ES-I3 (cell line): ENCODE data around the gene GNAI3.

Experiments
- H3K36me3 ChIP-seq: 2 replicates; pipeline ENCODE4 v1.6.1; 2013; ENCODE audit warnings: mild to moderate bottlenecking, low read length, control low read depth, moderate library complexity; ENCODE audit not compliant: insufficient read depth
- H3K4me1 ChIP-seq: 2 replicates; pipeline ENCODE4 v1.6.1; 2013; ENCODE audit warnings: mild to moderate bottlenecking, control low read depth, low read length; ENCODE audit not compliant: insufficient read depth
- H3K9ac ChIP-seq: 2 replicates; pipeline ENCODE4 v1.6.1; 2013; ENCODE audit warnings: low read depth, mild to moderate bottlenecking, low read length, moderate library complexity
- H3K9me3 ChIP-seq: 2 replicates; pipeline ENCODE4 v1.6.1; 2013; ENCODE audit warnings: mild to moderate bottlenecking, low read length, moderate library complexity; ENCODE audit not compliant: control insufficient read depth, insufficient read depth

GNAI3 gene

GRCh38 chr1:109514846-109515245 is 33.6 kb upstream of the GNAI3 start:
- no peaks in the 10 kb centered on the region for H3K36me3 ChIP-seq
- H3K9me3 ChIP-seq: no peaks in the 10 kb centered on the region
- no peaks in the 10 kb centered on the region for H3K4me1 ChIP-seq
- no peak overlapping the region for H3K9ac ChIP-seq

GRCh38 chr1:109516872-109517271 is 31.5 kb upstream of the GNAI3 start:
- Histone ChIP-seq H3K9ac (no peak overlapping the region), H3K4me1 (no peaks in the 10 kb centered on the region; the same call in 1 of the 2 replicates), H3K9me3 (no peaks in the 10 kb centered on the region), H3K36me3 (no peaks in the 10 kb centered on the region)

- H3K4me1 ChIP-seq: no peaks in the 10 kb centered on the region; the same call in 1 of the 2 replicates
- H3K9me3 ChIP-seq: no peaks in the 10 kb centered on the region
- no peaks in the 10 kb centered on the region for H3K36me3 ChIP-seq
Measured at GRCh38 chr1:109517337-109517736, 31.1 kb upstream of the GNAI3 start.

GRCh38 chr1:109521002-109521951 is 27.1 kb upstream of the GNAI3 start:
- Histone ChIP-seq H3K9ac (no peak overlapping the region), H3K36me3 (no peaks in the 10 kb centered on the region), H3K4me1 (no peaks in the 10 kb centered on the region; the same call in 1 of the 2 replicates), H3K9me3 (0 out of 2 replicates have a peak, but pooled peaks cover 4% of the 10 kb centered on the region)

More at GRCh38 chr1:109517337-109517736, 31.1 kb upstream of the GNAI3 start:
- H3K9ac ChIP-seq: no peak overlapping the region

- Histone ChIP-seq H3K4me1 (no peaks in the 10 kb centered on the region; the same call in 1 of the 2 replicates), H3K36me3 (no peaks in the 10 kb centered on the region), H3K9me3 (0 out of 2 replicates have a peak, but pooled peaks cover 4% of the 10 kb centered on the region), H3K9ac (no peak overlapping the region)
Measured at GRCh38 chr1:109522026-109522425, 26.4 kb upstream of the GNAI3 start.

GRCh38 chr1:109523706-109524105 is 24.7 kb upstream of the GNAI3 start:
- Histone ChIP-seq H3K9me3 (0 out of 2 replicates have a peak, but pooled peaks cover 4% of the 10 kb centered on the region), H3K36me3 (no peaks in the 10 kb centered on the region), H3K9ac (no peak overlapping the region), H3K4me1 (no peaks in the 10 kb centered on the region; the same call in 1 of the 2 replicates)

- Histone ChIP-seq H3K9ac (no peak overlapping the region), H3K4me1 (no peaks in the 10 kb centered on the region), H3K9me3 (0 out of 2 replicates have a peak, but pooled peaks cover 4% of the 10 kb centered on the region), H3K36me3 (no peaks in the 10 kb centered on the region)
Measured at GRCh38 chr1:109527098-109527811, 21.2 kb upstream of the GNAI3 start.

GRCh38 chr1:109527846-109528695 is 20.3 kb upstream of the GNAI3 start:
- Histone ChIP-seq H3K9me3 (0 out of 2 replicates have a peak, but pooled peaks cover 4% of the 10 kb centered on the region), H3K4me1 (peaks cover 4% of the 10 kb centered on the region; the same call in 1 of the 2 replicates), H3K9ac (no peak overlapping the region)

GRCh38 chr1:109528712-109529111 is 19.7 kb upstream of the GNAI3 start:
- Histone ChIP-seq H3K9me3 (0 out of 2 replicates have a peak, but pooled peaks cover 4% of the 10 kb centered on the region), H3K9ac (no peak overlapping the region)

More at GRCh38 chr1:109527846-109528695, 20.3 kb upstream of the GNAI3 start:
- no peaks in the 10 kb centered on the region for H3K36me3 ChIP-seq

GRCh38 chr1:109529881-109530456 is 18.4 kb upstream of the GNAI3 start:
- no peaks in the 10 kb centered on the region for H3K9me3 ChIP-seq
- peaks cover 4% of the 10 kb centered on the region; the same call in 1 of the 2 replicates for H3K4me1 ChIP-seq
- no peaks in the 10 kb centered on the region for H3K36me3 ChIP-seq
- H3K9ac ChIP-seq: no peak overlapping the region

More at GRCh38 chr1:109528712-109529111, 19.7 kb upstream of the GNAI3 start:
- Histone ChIP-seq H3K36me3 (no peaks in the 10 kb centered on the region), H3K4me1 (peaks cover 4% of the 10 kb centered on the region; the same call in 1 of the 2 replicates)

GRCh38 chr1:109530457-109531087 is 17.8 kb upstream of the GNAI3 start:
- H3K9me3 ChIP-seq: no peaks in the 10 kb centered on the region
- H3K36me3 ChIP-seq: no peaks in the 10 kb centered on the region
- H3K9ac ChIP-seq: no peak overlapping the region
- peaks cover 4% of the 10 kb centered on the region; the same call in 1 of the 2 replicates for H3K4me1 ChIP-seq

- H3K36me3 ChIP-seq: no peaks in the 10 kb centered on the region
- H3K9ac ChIP-seq: no peak overlapping the region
- no peaks in the 10 kb centered on the region for H3K9me3 ChIP-seq
- H3K4me1 ChIP-seq: peaks cover 4% of the 10 kb centered on the region; the same call in 1 of the 2 replicates
Measured at GRCh38 chr1:109531380-109531779, 17.0 kb upstream of the GNAI3 start.

GRCh38 chr1:109531826-109532364 is 16.5 kb upstream of the GNAI3 start:
- Histone ChIP-seq H3K9ac (no peak overlapping the region), H3K9me3 (no peaks in the 10 kb centered on the region), H3K36me3 (no peaks in the 10 kb centered on the region), H3K4me1 (peaks cover 4% of the 10 kb centered on the region; the same call in 1 of the 2 replicates)
